Neural progenitor cell (in vitro differentiated cells): Measurements from ENCODE around the gene IGFBP7. TPM values are rescaled to one million over a fixed set of nuclear protein-coding genes. Genes with fewer than 3 reads are reported as not detected.
A peak's percentile ranks its signal among the peaks of the same experiment; 100 is the strongest.

ENCODE experiments used
- DNase-seq: peaks from one replicate; pipeline ENCODE4 v3.0.0-alpha.2; 2016; ENCODE audit warnings: low spot score
- H2AFZ ChIP-seq: fragments of 200-600 bp; sonication (generic); replicated peaks from 2 replicates; pipeline ENCODE4 v1.6.1; 2016; ENCODE audit warnings: antibody characterized with exemption
- H3F3A ChIP-seq: fragments of 200-600 bp; sonication (generic); 2 replicates; pipeline ENCODE4 v1.6.1; 2016; ENCODE audit warnings: antibody characterized with exemption, low read depth
- H3K27ac ChIP-seq: fragments of 200-600 bp; sonication (generic); 2 replicates; pipeline ENCODE4 v1.5.1; 2016; ENCODE audit warnings: mild to moderate bottlenecking
- H3K27me3 ChIP-seq: fragments of 200-600 bp; sonication (generic); 2 replicates; pipeline ENCODE4 v1.6.1; 2016; ENCODE audit warnings: mild to moderate bottlenecking, moderate library complexity
- H3K36me3 ChIP-seq: fragments of 200-600 bp; sonication (generic); 2 replicates; pipeline ENCODE4 v1.5.1; 2016
- H3K4me1 ChIP-seq: fragments of 200-600 bp; sonication (generic); 2 replicates; pipeline ENCODE4 v1.6.1; 2016; ENCODE audit warnings: mixed run types
- H3K4me2 ChIP-seq: fragments of 200-600 bp; sonication (generic); 2 replicates; pipeline ENCODE4 v1.6.1; 2016
- H3K4me3 ChIP-seq: fragments of 200-600 bp; sonication (generic); 2 replicates; pipeline ENCODE4 v1.5.1; 2016
- H3K79me2 ChIP-seq: fragments of 200-600 bp; sonication (generic); 2 replicates; pipeline ENCODE4 v1.6.1; 2016; ENCODE audit warnings: low read depth
- H3K9ac ChIP-seq: fragments of 200-600 bp; sonication (generic); 2 replicates; pipeline ENCODE4 v1.6.1; 2016
- H3K9me3 ChIP-seq: fragments of 200-600 bp; sonication (generic); 2 replicates; pipeline ENCODE4 v1.5.1; 2016; ENCODE audit warnings: low read depth
- H4K20me1 ChIP-seq: fragments of 200-600 bp; sonication (generic); 2 replicates; pipeline ENCODE4 v1.6.1; 2016; ENCODE audit warnings: low read depth
- H3K27ac Mint-ChIP-seq: 3 replicates; pipeline ENCODE4 v1.8.0; 2021; ENCODE audit warnings: mixed read lengths
- H3K27me3 Mint-ChIP-seq: 2 replicates; pipeline ENCODE4 v1.8.0; 2022; ENCODE audit warnings: low read depth, mild to moderate bottlenecking, inconsistent platforms, moderate library complexity, mixed read lengths; ENCODE audit not compliant: insufficient read depth
- H3K36me3 Mint-ChIP-seq: 3 replicates; pipeline ENCODE4 v1.8.0; 2021; ENCODE audit warnings: mixed read lengths
- H3K4me1 Mint-ChIP-seq: 3 replicates; pipeline ENCODE4 v1.8.0; 2021; ENCODE audit warnings: mixed read lengths
- H3K4me3 Mint-ChIP-seq: 3 replicates; pipeline ENCODE4 v1.8.0; 2021; ENCODE audit warnings: mild to moderate bottlenecking, moderate library complexity, mixed read lengths
- H3K9me3 Mint-ChIP-seq: 3 replicates; pipeline ENCODE4 v1.8.0; 2020; ENCODE audit warnings: mixed read lengths
- CTCF ChIP-seq: fragments of 200-600 bp; sonication (generic); IDR thresholded peaks from 2 replicates; pipeline ENCODE4 v1.5.1; 2017; ENCODE audit warnings: antibody characterized with exemption, mild to moderate bottlenecking
- EZH2 ChIP-seq: fragments of 200-600 bp; sonication (generic); IDR thresholded peaks from 2 replicates; pipeline ENCODE4 v1.6.1; 2017; ENCODE audit warnings: antibody characterized with exemption, mild to moderate bottlenecking, moderate library complexity
- EZH2phosphoT487 ChIP-seq: fragments of 200-600 bp; sonication (generic); IDR thresholded peaks from 2 replicates; pipeline ENCODE4 v1.6.1; 2017; ENCODE audit warnings: antibody characterized with exemption
- total RNA-seq: library from RNA; depleted of rRNA; stranded (reverse); fragments of >200 nt; gene quantifications from 2 replicates; pipeline ENCODE4 v1.2.3, GENCODE V29; 2015; ENCODE audit warnings: low replicate concordance

The IGFBP7 gene
- total RNA-seq, 1 donor from 2014 or later: 0.86 TPM

GRCh38 chr4:57076646-57077045, 33.5 kb downstream of the IGFBP7 start:
- Mint-ChIP-seq H3K27ac (peak overlapping the region; percentile 91), H3K36me3 (no peaks in the 10 kb centered on the region), H3K9me3 (peaks cover 5% of the 10 kb centered on the region), H3K27me3 (peaks cover 5% of the 10 kb centered on the region), H3K4me1 (peaks cover 62% of the 10 kb centered on the region), H3K4me3 (no peak overlapping the region)
- Histone ChIP-seq H3K9me3 (no peaks in the 10 kb centered on the region), H3K4me3 (no peak overlapping the region), H3K79me2 (no peaks in the 10 kb centered on the region), H3K27me3 (no peaks in the 10 kb centered on the region), H2AFZ (peak overlapping the region; percentile 69), H3K4me1 (peaks cover 13% of the 10 kb centered on the region), H3K9ac (no peak overlapping the region), H4K20me1 (no peaks in the 10 kb centered on the region), H3K27ac (no peak overlapping the region), H3K36me3 (no peaks in the 10 kb centered on the region), H3K4me2 (no peak overlapping the region), H3F3A (peaks cover 11% of the 10 kb centered on the region)
- TF ChIP-seq EZH2 (no peak), CTCF (no peak), EZH2phosphoT487 (no peak)
- DNase-seq: no peak

GRCh38 chr4:57075367-57075766, 34.8 kb downstream of the IGFBP7 start:
- Mint-ChIP-seq H3K27ac (no peak overlapping the region), H3K36me3 (no peaks in the 10 kb centered on the region), H3K4me3 (no peak overlapping the region), H3K4me1 (peaks cover 58% of the 10 kb centered on the region), H3K9me3 (peaks cover 5% of the 10 kb centered on the region), H3K27me3 (peaks cover 3% of the 10 kb centered on the region)
- no peak overlapping the region for H3K4me2 ChIP-seq
- no peaks in the 10 kb centered on the region for H3K9me3 ChIP-seq
- peaks cover 11% of the 10 kb centered on the region for H3F3A ChIP-seq
- H3K27me3 ChIP-seq: no peaks in the 10 kb centered on the region
- H3K27ac ChIP-seq: no peak overlapping the region
- H3K36me3 ChIP-seq: no peaks in the 10 kb centered on the region
- no peak overlapping the region for H2AFZ ChIP-seq
- no peaks in the 10 kb centered on the region for H3K79me2 ChIP-seq
- TF ChIP-seq EZH2 (no peak), EZH2phosphoT487 (no peak), CTCF (no peak)
- H4K20me1 ChIP-seq: no peaks in the 10 kb centered on the region
- no peak overlapping the region for H3K9ac ChIP-seq
- peaks cover 13% of the 10 kb centered on the region for H3K4me1 ChIP-seq
- H3K4me3 ChIP-seq: no peak overlapping the region
- no peak for DNase-seq

- peak overlapping the region; percentile 53 for H3K27ac Mint-ChIP-seq
- no peaks in the 10 kb centered on the region for H3K36me3 Mint-ChIP-seq
- peaks cover 5% of the 10 kb centered on the region for H3K9me3 Mint-ChIP-seq
- TF ChIP-seq CTCF: no peak
- TF ChIP-seq EZH2: no peak
- TF ChIP-seq EZH2phosphoT487: no peak
- H3K4me3 Mint-ChIP-seq: no peak overlapping the region
- no peak overlapping the region for H3K9ac ChIP-seq
- no peak for DNase-seq
- peaks cover 11% of the 10 kb centered on the region for H3F3A ChIP-seq
- no peaks in the 10 kb centered on the region for H4K20me1 ChIP-seq
- H3K36me3 ChIP-seq: no peaks in the 10 kb centered on the region
- H3K4me2 ChIP-seq: no peak overlapping the region
- H3K4me1 ChIP-seq: peaks cover 13% of the 10 kb centered on the region
- H3K4me1 Mint-ChIP-seq: peaks cover 54% of the 10 kb centered on the region
- H3K27me3 ChIP-seq: no peaks in the 10 kb centered on the region
- H3K27me3 Mint-ChIP-seq: peaks cover under 1% of the 10 kb centered on the region
- no peak overlapping the region for H3K27ac ChIP-seq
- no peaks in the 10 kb centered on the region for H3K9me3 ChIP-seq
- H2AFZ ChIP-seq: no peak overlapping the region
- H3K79me2 ChIP-seq: no peaks in the 10 kb centered on the region
- H3K4me3 ChIP-seq: no peak overlapping the region
Measured at GRCh38 chr4:57074744-57075143, 35.4 kb downstream of the IGFBP7 start.
